MG63 (cell line): ENCODE measurements around the gene PNO1. TPM values are rescaled to one million over a fixed set of nuclear protein-coding genes. Genes with fewer than 3 reads are reported as not detected.
A peak's percentile ranks its signal among the peaks of the same experiment; 100 is the strongest.

Experiments
- DNase-seq: peaks from one replicate; pipeline ENCODE4 v3.0.0-alpha.2; 2020
- H3K27me3 ChIP-seq: fragments of 250-450 bp; sonication (Bioruptor Pico); 2 replicates; pipeline ENCODE4 v1.5.1; 2020; ENCODE audit warnings: mild to moderate bottlenecking, moderate library complexity
- H3K36me3 ChIP-seq: fragments of 250-450 bp; sonication (Bioruptor Pico); 2 replicates; pipeline ENCODE4 v1.5.1; 2020; ENCODE audit warnings: mild to moderate bottlenecking, moderate library complexity
- H3K4me3 ChIP-seq: fragments of 250-450 bp; sonication (Bioruptor Pico); 2 replicates; pipeline ENCODE4 v1.5.1; 2020; ENCODE audit warnings: mild to moderate bottlenecking, moderate library complexity
- H3K9me3 ChIP-seq: fragments of 250-450 bp; sonication (Bioruptor Pico); 2 replicates; pipeline ENCODE4 v1.5.1; 2020; ENCODE audit warnings: mild to moderate bottlenecking, moderate library complexity
- total RNA-seq: library from RNA; depleted of rRNA; stranded (reverse); fragments of >200 nt; shearing (Covaris generic); gene quantifications from 2 replicates; pipeline ENCODE4 v1.2.3, GENCODE V29; 2014; ENCODE audit warnings: low replicate concordance

Gene PNO1
- total RNA-seq, 1 experiment from 2014 or later, result 38.3 TPM

- peaks cover 61% of the 10 kb centered on the region for H3K36me3 ChIP-seq
- no peak for DNase-seq
Measured at GRCh38 chr2:68178954-68179627, 21.4 kb downstream of the PNO1 start.

DNA sequence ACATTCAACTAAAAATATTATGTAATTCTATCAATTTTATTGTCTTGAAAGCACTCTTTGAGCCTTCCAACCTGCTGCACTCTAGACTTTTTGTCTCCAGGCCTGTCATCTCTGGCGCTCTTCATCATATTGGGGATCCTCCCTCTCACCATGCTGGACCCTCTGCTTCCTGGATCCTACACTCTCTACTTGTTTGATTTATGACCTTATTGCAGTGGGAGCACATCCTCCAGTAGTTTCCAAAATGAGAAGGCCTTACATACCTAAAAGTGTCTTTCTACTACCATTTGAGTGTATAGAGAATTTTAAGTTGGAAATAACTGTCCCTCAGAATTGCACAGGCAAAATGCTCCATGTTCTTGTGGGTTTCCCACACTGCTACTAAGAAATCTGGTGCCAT lies 25.2 kb downstream of the PNO1 start:
- no peak for DNase-seq
- H3K27me3 ChIP-seq, result no peaks in the 10 kb centered on the region
- no peak overlapping the region for H3K4me3 ChIP-seq
- H3K36me3 ChIP-seq, result peaks cover 49% of the 10 kb centered on the region
- H3K9me3 ChIP-seq, result no peaks in the 10 kb centered on the region

More at GRCh38 chr2:68178954-68179627, 21.4 kb downstream of the PNO1 start:
- Histone ChIP-seq H3K9me3 (no peaks in the 10 kb centered on the region), H3K4me3 (no peak overlapping the region), H3K27me3 (no peaks in the 10 kb centered on the region)

DNA sequence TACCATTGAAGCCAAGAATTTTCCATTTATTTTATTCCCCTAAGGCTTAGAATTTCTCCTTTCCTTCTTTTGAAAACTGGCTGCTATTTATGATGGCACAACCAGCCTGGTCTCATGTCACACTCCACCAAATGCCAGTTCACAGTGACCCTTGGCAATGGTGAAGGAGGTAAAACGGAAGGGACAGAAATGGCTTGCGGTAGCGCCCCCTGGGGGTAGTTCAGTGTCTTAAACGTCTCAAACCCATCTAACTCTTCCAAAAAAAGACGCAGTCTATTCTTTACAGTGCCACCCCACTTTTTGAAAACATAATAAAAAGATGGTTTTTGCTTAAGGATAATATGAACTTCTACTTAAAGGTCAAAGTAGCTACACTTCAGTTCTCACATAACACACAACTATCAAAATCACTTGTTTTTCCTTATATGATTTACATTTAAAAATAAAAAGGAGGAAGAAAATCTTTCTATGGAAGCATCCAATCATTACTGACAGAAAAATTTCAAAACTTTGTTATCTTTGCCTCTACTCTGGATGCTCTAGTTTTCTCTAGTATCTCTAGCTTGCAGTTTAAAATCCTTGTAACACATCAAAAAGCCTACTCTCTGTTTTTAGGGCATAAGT lies 28.0 kb downstream of the PNO1 start:
- Histone ChIP-seq H3K27me3 (no peaks in the 10 kb centered on the region), H3K9me3 (no peaks in the 10 kb centered on the region), H3K36me3 (peaks cover 36% of the 10 kb centered on the region), H3K4me3 (no peak overlapping the region)
- DNase-seq, result peak; percentile 40

DNA sequence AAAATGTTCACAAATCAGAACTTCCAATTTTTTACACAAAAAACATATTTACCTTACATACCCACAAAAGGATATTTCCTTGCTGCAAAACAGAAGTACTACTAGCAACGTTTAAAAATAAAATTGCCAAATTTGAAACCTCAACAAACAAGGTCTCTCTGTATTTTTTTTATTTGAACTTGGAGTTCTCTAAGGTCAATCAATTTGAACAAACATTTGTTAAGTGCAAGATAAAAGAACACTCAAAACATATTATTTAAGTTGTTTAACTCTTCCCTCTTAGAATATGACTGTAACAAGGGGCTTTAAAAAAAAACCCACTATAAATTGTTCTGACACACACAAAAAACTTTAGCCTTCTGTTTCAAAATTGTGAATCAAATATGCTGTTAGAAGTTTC lies 29.6 kb downstream of the PNO1 start:
- Histone ChIP-seq H3K9me3 (no peaks in the 10 kb centered on the region), H3K4me3 (no peak overlapping the region), H3K36me3 (peaks cover 30% of the 10 kb centered on the region), H3K27me3 (no peaks in the 10 kb centered on the region)
- no peak for DNase-seq

- Histone ChIP-seq H3K4me3 (no peak overlapping the region), H3K27me3 (no peaks in the 10 kb centered on the region), H3K9me3 (no peaks in the 10 kb centered on the region), H3K36me3 (peaks cover 22% of the 10 kb centered on the region)
- DNase-seq, result no peak
Measured at GRCh38 chr2:68188831-68189230, 31.1 kb downstream of the PNO1 start.

DNA sequence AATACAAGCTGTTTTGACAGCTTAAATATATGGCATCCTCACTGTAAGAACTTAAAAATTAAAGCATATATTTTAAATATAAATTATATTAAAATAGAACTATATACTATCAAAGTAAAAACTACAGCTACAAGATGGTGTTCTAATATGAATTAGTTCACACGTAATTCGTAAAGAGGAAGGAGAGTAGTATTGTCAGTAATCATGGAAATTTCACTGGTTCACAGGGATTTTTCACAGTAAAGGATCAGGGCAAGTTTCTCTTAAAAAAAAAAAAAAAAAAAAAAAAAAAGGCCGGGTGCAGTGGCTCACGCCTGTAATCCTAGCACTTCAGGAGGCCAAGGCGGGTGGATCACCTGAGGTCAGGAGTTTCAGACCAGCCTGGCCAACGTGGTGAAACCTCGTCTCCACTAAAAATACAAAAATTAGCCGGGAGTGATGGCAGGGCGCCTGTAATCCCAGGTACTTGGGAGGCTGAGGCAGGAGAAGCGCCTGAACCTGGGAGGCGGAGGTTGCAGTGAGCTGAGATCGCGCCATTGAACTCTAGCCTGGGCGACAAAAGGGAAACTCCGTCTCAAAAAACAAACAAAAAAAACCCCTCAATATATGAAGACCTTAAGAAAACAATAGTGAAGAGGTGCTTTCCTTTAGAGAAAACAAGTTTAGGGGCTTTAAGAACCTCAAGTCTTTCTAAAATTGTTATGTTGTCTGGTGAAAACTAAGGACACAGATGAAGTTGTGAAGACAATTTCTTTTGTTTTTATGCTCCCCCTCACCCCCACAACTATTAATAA lies 32.5 kb downstream of the PNO1 start:
- no peaks in the 10 kb centered on the region for H3K27me3 ChIP-seq

DNA sequence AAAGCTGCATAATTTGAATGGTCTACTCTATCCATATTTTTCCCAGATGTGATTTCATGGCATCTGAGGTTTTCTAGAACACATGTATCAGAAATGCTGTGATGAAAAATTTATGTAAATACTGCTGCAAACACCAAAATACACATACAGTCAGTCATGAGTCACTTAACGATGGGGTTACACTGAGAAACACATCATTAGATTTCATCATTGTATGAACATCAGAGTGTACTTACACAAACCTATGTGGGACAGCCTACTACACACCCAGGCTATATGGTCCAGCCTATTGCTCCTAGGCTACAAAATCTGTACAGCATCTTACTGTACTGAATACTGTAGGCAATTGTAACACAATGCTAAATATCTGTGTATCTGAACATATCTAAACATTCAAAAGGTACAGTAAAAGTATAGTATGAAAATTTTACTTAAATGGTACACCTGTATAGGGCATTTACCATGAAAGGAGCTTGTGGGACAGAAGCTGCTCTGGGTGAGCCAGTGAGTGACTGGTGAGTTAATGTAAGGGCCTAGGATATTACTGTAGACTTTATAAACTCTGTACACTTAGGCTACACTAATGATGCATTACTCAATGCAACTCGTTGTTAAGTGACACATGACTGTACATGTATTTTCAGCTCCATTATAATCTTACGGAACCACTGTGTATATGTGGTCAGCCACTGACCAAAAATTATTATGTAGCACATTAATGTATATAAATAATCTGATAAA lies 33.5 kb downstream of the PNO1 start:
- Histone ChIP-seq H3K27me3 (no peaks in the 10 kb centered on the region), H3K9me3 (no peaks in the 10 kb centered on the region), H3K36me3 (peaks cover 3% of the 10 kb centered on the region), H3K4me3 (no peak overlapping the region)
- peak; percentile 7 for DNase-seq

More for the DNA sequence above, 32.5 kb downstream of the PNO1 start:
- Histone ChIP-seq H3K9me3 (no peaks in the 10 kb centered on the region), H3K4me3 (no peak overlapping the region), H3K36me3 (peaks cover 11% of the 10 kb centered on the region)
- DNase-seq, result no peak

DNA sequence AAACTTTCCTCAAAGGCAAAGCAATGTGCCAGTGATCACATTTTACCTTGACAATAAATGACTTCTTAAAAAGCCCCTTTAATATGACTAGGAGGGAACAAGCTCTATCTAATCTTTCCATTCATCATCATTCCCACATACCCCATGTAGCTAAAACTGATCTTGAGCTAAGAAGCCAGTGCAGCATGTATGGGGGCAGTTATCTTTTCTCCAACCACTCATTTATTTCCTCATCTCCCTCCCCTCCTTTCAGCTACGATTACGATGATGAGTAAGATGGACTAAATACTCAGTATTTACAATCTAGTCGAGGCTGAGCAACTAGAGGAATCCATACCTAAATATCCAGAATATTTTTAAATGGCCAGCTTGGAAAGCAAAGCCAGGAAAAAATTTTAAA lies 35.5 kb downstream of the PNO1 start:
- H3K27me3 ChIP-seq, result no peaks in the 10 kb centered on the region
- H3K9me3 ChIP-seq, result no peaks in the 10 kb centered on the region
- H3K36me3 ChIP-seq, result no peaks in the 10 kb centered on the region; the same call in 1 of the 2 replicates
- H3K4me3 ChIP-seq, result no peak overlapping the region
- no peak for DNase-seq

DNA sequence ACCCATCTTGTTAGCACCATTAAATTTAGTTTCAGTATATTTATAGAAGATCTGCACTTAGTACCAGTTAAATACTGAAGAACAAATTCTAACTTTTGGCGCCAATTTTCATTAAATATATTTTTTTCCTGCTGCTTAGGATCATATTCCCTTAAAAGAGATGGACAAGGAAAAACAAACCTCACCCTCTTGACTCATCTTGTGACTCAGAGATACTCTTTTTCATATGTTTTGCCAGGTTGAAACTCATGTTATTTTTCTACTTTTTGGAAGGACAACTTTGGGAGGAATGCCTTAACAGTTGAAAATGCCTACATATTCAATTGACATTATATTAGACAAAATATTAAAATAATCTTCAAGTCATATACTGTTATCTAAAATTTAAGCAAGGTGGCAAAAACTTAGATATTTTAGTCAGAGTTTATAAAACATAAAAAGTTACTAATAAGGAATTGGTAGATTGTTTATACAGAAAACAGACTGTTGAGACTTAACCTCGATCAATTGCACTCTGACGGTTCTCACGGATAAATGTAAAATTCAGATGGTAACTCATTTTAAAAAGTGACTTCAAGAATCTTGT lies 36.2 kb downstream of the PNO1 start:
- DNase-seq, result no peak
- no peaks in the 10 kb centered on the region; the same call in 1 of the 2 replicates for H3K36me3 ChIP-seq
- no peaks in the 10 kb centered on the region for H3K27me3 ChIP-seq
- H3K9me3 ChIP-seq, result no peaks in the 10 kb centered on the region
- H3K4me3 ChIP-seq, result no peak overlapping the region

DNA sequence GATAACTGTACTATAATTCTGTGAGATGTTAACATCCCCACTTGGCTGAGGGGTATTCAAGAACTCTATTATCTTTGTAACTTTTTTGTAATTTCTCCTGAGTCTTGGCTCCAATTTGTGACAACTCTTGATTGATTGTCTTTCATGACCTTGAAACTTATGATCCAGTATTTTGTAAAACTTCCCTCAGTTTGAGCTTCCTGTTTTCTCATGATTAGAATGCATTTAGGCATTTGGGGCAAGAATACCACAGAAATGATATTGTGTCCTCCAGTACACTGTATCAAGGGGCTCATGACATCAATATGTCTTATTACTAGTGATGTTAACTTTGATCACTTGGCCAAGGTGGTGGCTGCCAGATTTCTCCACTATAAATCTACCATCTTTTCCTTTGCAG lies 37.4 kb downstream of the PNO1 start:
- H3K36me3 ChIP-seq, result no peaks in the 10 kb centered on the region; the same call in none of the 2 replicates
- no peaks in the 10 kb centered on the region for H3K9me3 ChIP-seq
- no peak for DNase-seq
- H3K4me3 ChIP-seq, result no peak overlapping the region
- H3K27me3 ChIP-seq, result no peaks in the 10 kb centered on the region

DNA sequence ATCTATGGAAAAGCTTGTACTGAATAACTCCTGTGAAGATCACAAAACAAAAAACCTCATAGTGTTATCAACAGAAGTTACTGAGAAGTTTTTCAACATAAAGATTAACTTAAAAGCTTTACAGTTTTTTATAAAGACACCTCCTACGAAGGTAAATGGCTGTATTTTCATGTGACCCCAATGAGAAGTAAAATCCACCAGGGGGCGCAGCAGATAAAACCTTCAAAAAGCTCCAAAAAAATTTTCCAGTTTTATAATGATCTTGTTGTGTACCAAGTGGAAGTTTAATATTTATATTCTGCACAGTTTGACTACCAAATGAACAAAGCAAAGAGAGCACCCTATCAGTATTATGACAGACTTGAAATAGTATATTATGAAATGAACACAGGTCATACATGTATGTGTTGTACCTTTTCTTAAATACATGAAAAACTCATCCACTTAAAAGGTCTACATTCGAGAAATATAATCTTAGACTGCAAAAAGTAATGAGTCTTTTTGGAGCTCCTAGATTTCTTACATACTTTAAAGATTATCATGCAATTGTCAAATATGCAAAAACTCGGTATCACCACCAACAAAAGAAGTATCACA lies 38.5 kb downstream of the PNO1 start:
- H3K9me3 ChIP-seq, result no peaks in the 10 kb centered on the region
- H3K27me3 ChIP-seq, result no peaks in the 10 kb centered on the region
- no peaks in the 10 kb centered on the region; the same call in none of the 2 replicates for H3K36me3 ChIP-seq
- DNase-seq, result peak; percentile 9
- H3K4me3 ChIP-seq, result no peak overlapping the region

DNA sequence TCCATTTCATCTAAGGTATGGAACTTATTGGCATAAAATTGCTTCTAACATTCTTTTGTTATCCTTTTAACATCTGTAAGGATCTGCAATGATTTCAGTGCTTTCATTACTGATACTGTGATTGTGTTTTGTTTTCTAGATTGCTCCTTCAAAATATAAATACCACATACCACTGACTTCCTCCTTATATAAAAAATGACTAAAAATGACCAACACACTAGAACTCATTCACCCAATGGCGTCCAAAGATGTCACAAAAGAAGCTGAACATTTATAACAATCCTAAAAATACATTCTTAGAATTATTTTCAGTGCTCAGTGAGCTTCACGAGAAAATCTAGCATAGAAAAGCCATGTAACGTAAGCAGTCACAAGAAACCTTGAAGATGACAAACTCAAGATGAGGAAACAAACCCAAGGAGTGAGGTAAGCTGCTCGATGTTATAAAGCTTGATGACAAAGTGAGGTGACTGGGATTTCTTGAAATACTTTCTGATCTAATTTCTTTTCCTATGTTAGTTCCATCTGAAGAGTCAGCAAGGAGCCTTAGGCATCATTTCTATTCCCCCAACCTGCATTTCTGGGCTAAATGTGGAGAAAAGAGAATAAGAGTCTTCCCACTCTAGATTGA lies 42.6 kb downstream of the PNO1 start:
- Histone ChIP-seq H3K27me3 (no peaks in the 10 kb centered on the region), H3K9me3 (no peaks in the 10 kb centered on the region), H3K36me3 (peaks cover 13% of the 10 kb centered on the region), H3K4me3 (no peak overlapping the region)
- DNase-seq, result no peak

GRCh38 chr2:68203587-68203986 lies 45.9 kb downstream of the PNO1 start:
- no peak for DNase-seq
- Histone ChIP-seq H3K27me3 (no peaks in the 10 kb centered on the region), H3K4me3 (no peak overlapping the region), H3K9me3 (no peaks in the 10 kb centered on the region), H3K36me3 (peaks cover 17% of the 10 kb centered on the region)

DNA sequence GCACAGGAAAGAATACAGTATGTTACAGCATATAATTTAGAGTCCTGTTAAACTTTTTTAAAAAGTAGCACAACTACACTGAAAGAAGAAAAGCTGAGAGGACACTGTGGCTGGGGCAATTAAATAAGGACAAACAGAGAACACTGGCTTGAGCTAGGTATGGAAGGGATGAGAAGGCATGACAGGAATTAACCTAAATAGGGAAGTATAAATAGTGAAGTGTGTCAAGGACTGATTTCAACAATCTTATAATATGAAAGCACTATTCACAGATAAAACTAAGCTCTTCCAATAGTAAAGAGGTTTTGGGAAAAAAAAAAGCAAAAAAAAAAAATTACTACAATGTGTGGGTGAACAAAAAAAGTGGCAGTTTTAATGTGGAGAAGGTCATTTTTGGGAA lies 49.1 kb downstream of the PNO1 start:
- Histone ChIP-seq H3K9me3 (no peaks in the 10 kb centered on the region), H3K4me3 (no peak overlapping the region), H3K27me3 (no peaks in the 10 kb centered on the region), H3K36me3 (peaks cover 23% of the 10 kb centered on the region)
- no peak for DNase-seq

GRCh38 chr2:68214381-68214780 lies 56.7 kb downstream of the PNO1 start:
- DNase-seq, result no peak
- Histone ChIP-seq H3K27me3 (no peaks in the 10 kb centered on the region), H3K4me3 (no peak overlapping the region), H3K36me3 (peaks cover 24% of the 10 kb centered on the region), H3K9me3 (no peaks in the 10 kb centered on the region)
